Mesenchymal stem cell (in vitro differentiated cells and primary cell): ENCODE results near the gene SYNE2.
"Not testable (repeated sequence)": the region's sequence is repeated elsewhere in the genome, so short reads cannot be mapped to it uniquely, and the experiment has no call there.

Experiments used
- DNase-seq: peaks from one replicate; pipeline ENCODE4 v3.0.0-alpha.2; 2013
- H2AFZ ChIP-seq: one replicate; pipeline ENCODE4 v1.6.1; 2013; ENCODE audit warnings: low read depth, mild to moderate bottlenecking, control low read depth, inconsistent platforms, low read length, moderate library complexity
- H2AK5ac ChIP-seq: 2 replicates; pipeline ENCODE4 v1.6.1; 2013; ENCODE audit warnings: low read length, moderate library complexity, mild to moderate bottlenecking, inconsistent platforms; ENCODE audit not compliant: severe bottlenecking
- H2BK120ac ChIP-seq: one replicate; pipeline ENCODE4 v1.6.1; 2013; ENCODE audit warnings: low read depth, mild to moderate bottlenecking, inconsistent platforms, low read length, moderate library complexity
- H2BK12ac ChIP-seq, 2 experiments: one replicate each; pipeline ENCODE4 v1.6.1; 2013; ENCODE audit warnings: inconsistent platforms in 2 of 2, low read length in 2 of 2, mild to moderate bottlenecking in 2 of 2, moderate library complexity in 2 of 2, control low read depth in 1 of 2
- H2BK15ac ChIP-seq: one replicate; pipeline ENCODE4 v1.6.1; 2013; ENCODE audit warnings: mild to moderate bottlenecking, low read depth, inconsistent platforms; ENCODE audit not compliant: poor library complexity, severe bottlenecking
- H2BK5ac ChIP-seq: 2 replicates; pipeline ENCODE4 v1.6.1; 2013; ENCODE audit warnings: low read depth, mild to moderate bottlenecking, low read length, control low read depth, inconsistent platforms; ENCODE audit not compliant: poor library complexity, severe bottlenecking
- H3K14ac ChIP-seq, 2 experiments: one replicate each; pipeline ENCODE4 v1.6.1; 2013; ENCODE audit warnings: inconsistent platforms in 2 of 2, low read length in 2 of 2, control low read depth in 1 of 2, mild to moderate bottlenecking in 1 of 2, moderate library complexity in 1 of 2
- H3K18ac ChIP-seq, 2 experiments: one replicate each; pipeline ENCODE4 v1.6.1; 2013; ENCODE audit warnings: inconsistent platforms in 2 of 2, low read length in 2 of 2, control low read depth in 1 of 2, low read depth in 1 of 2, mild to moderate bottlenecking in 1 of 2
- H3K23ac ChIP-seq, 2 experiments: one replicate each; pipeline ENCODE4 v1.6.1; 2013; ENCODE audit warnings: inconsistent platforms in 2 of 2, low read length in 2 of 2, mild to moderate bottlenecking in 2 of 2, moderate library complexity in 2 of 2, control low read depth in 1 of 2
- H3K27ac ChIP-seq: 2 replicates; pipeline ENCODE4 v1.5.1; 2013; ENCODE audit warnings: mild to moderate bottlenecking, moderate library complexity, low read length, control low read depth, inconsistent platforms; ENCODE audit not compliant: poor library complexity, severe bottlenecking
- H3K27me3 ChIP-seq, 2 experiments: 2 replicates each; pipeline versions ENCODE4 v1.6.1 to v1.7.0; 2013; ENCODE audit warnings: low read length in 2 of 2, mild to moderate bottlenecking in 2 of 2, moderate library complexity in 2 of 2, control low read depth in 1 of 2, inconsistent platforms in 1 of 2; ENCODE audit not compliant: control insufficient read depth in 1 of 2, insufficient read depth in 1 of 2
- H3K36me3 ChIP-seq, 2 experiments: 2 replicates each; pipeline versions ENCODE4 v1.6.1 to v1.7.0; 2013; ENCODE audit warnings: low read length in 2 of 2, control low read depth in 1 of 2, inconsistent platforms in 1 of 2, low read depth in 1 of 2, mild to moderate bottlenecking in 1 of 2; ENCODE audit not compliant: insufficient read depth in 2 of 2, control insufficient read depth in 1 of 2
- H3K4ac ChIP-seq, 2 experiments: one replicate each; pipeline ENCODE4 v1.6.1; 2013; ENCODE audit warnings: inconsistent platforms in 2 of 2, low read length in 2 of 2, mild to moderate bottlenecking in 2 of 2, moderate library complexity in 2 of 2, control low read depth in 1 of 2, low read depth in 1 of 2
- H3K4me1 ChIP-seq: 2 replicates; pipeline ENCODE4 v1.6.1; 2013; ENCODE audit warnings: low read depth, low read length, control low read depth; ENCODE audit not compliant: control insufficient read depth, insufficient read depth
- H3K4me2 ChIP-seq: 2 replicates; pipeline ENCODE4 v1.6.1; 2013; ENCODE audit warnings: low read length, mild to moderate bottlenecking, inconsistent platforms; ENCODE audit not compliant: poor library complexity, severe bottlenecking
- H3K4me3 ChIP-seq, 2 experiments: 2 replicates each; pipeline versions ENCODE4 v1.5.1 to v1.7.0; 2013; ENCODE audit warnings: low read length in 2 of 2, mild to moderate bottlenecking in 2 of 2, control low read depth in 1 of 2, low read depth in 1 of 2; ENCODE audit not compliant: insufficient read depth in 1 of 2
- H3K79me1 ChIP-seq: replicated peaks from 2 replicates; pipeline ENCODE4 v1.6.1; 2013; ENCODE audit warnings: mild to moderate bottlenecking, control low read depth, low read length, inconsistent platforms; ENCODE audit not compliant: poor library complexity, severe bottlenecking
- H3K9ac ChIP-seq: 2 replicates; pipeline ENCODE4 v1.7.0; 2013; ENCODE audit warnings: mild to moderate bottlenecking, low read length, moderate library complexity
- H3K9me3 ChIP-seq: 2 replicates; pipeline ENCODE4 v1.7.0; 2013; ENCODE audit warnings: mild to moderate bottlenecking, low read length; ENCODE audit not compliant: control insufficient read depth
- H4K8ac ChIP-seq: one replicate; pipeline ENCODE4 v1.6.1; 2013; ENCODE audit warnings: inconsistent platforms, mild to moderate bottlenecking, low read length, moderate library complexity
- H4K91ac ChIP-seq: one replicate; pipeline ENCODE4 v1.6.1; 2013; ENCODE audit warnings: mild to moderate bottlenecking, low read length, inconsistent platforms
- WGBS: methylation state at CpG from one replicate; pipeline ENCODE4 v1.1.7; 2013; ENCODE audit warnings: mixed read lengths; 5-methylcytosine and 5-hydroxymethylcytosine counted together

The SYNE2 gene

GRCh38 chr14:64043296-64043695, 190.5 kb downstream of the SYNE2 start:
- H3K9me3 ChIP-seq, DNase-seq, H3K9ac ChIP-seq, H2BK120ac ChIP-seq, H4K91ac ChIP-seq, H3K4ac ChIP-seq, H2BK15ac ChIP-seq, H4K8ac ChIP-seq, H2AK5ac ChIP-seq, H3K18ac ChIP-seq, H2BK12ac ChIP-seq, H2AFZ ChIP-seq, H2BK5ac ChIP-seq, H3K27me3 ChIP-seq, H3K14ac ChIP-seq, H3K4me1 ChIP-seq, H3K4me2 ChIP-seq, H3K23ac ChIP-seq, H3K79me1 ChIP-seq, H3K4me3 ChIP-seq, H3K27ac ChIP-seq: not testable (repeated sequence)
- WGBS = 100% methylated on average over 6 of the region's 6 CpGs
- peaks cover 0 to 16% of the 10 kb centered on the region in 2 experiments for H3K36me3 ChIP-seq

- Histone ChIP-seq H3K4me2 (no peak overlapping the region), H4K91ac (no peak overlapping the region), H3K4me3 (no peak overlapping the region), H2AFZ (no peak overlapping the region), H2BK120ac (no peak overlapping the region), H3K9me3 (no peaks in the 10 kb centered on the region), H3K79me1 (no peaks in the 10 kb centered on the region), H3K27me3 (no peaks in the 10 kb centered on the region), H3K14ac (no peak overlapping the region), H4K8ac (no peak overlapping the region), H2BK15ac (no peak overlapping the region), H2BK12ac (no peak overlapping the region), H3K9ac (no peak overlapping the region), H3K27ac (no peak overlapping the region), H2AK5ac (no peak overlapping the region), H3K23ac (no peak overlapping the region), H3K4ac (no peak overlapping the region), H3K18ac (no peak overlapping the region), H2BK5ac (no peak overlapping the region), H3K36me3 (peaks cover 0 to 12% of the 10 kb centered on the region in 2 experiments), H3K4me1 (no peaks in the 10 kb centered on the region)
- 80% methylated on average over 2 of the region's 2 CpGs for WGBS
- DNase-seq = no peak
These were observed 192.3 kb downstream of the SYNE2 start for GRCh38 chr14:64045091-64045490.

- Histone ChIP-seq H3K14ac (no peak overlapping the region), H2AFZ (no peak overlapping the region), H3K27me3 (no peaks in the 10 kb centered on the region), H3K9me3 (no peaks in the 10 kb centered on the region), H3K9ac (no peak overlapping the region), H2BK12ac (no peak overlapping the region), H3K23ac (no peak overlapping the region), H3K18ac (no peak overlapping the region), H2BK15ac (no peak overlapping the region), H3K4me1 (no peaks in the 10 kb centered on the region), H3K27ac (no peak overlapping the region), H2BK5ac (no peak overlapping the region), H3K36me3 (peaks cover 0 to 5% of the 10 kb centered on the region in 2 experiments), H3K4ac (no peak overlapping the region), H3K4me2 (no peak overlapping the region), H2BK120ac (no peak overlapping the region), H2AK5ac (no peak overlapping the region), H4K91ac (no peak overlapping the region), H3K4me3 (no peak overlapping the region), H3K79me1 (no peaks in the 10 kb centered on the region), H4K8ac (no peak overlapping the region)
- no peak for DNase-seq
- 94% methylated on average over 2 of the region's 2 CpGs for WGBS
These were observed 197.0 kb downstream of the SYNE2 start for GRCh38 chr14:64049616-64050381.

GRCh38 chr14:64053694-64054669, 201.2 kb downstream of the SYNE2 start:
- H2BK120ac ChIP-seq = no peak overlapping the region
- H2BK5ac ChIP-seq = no peak overlapping the region
- no peak overlapping the region for H3K4me2 ChIP-seq
- H3K4ac ChIP-seq = no peak overlapping the region
- no peak overlapping the region for H2AFZ ChIP-seq
- H4K8ac ChIP-seq = no peak overlapping the region
- peak overlapping the region; percentile 15 for H3K9ac ChIP-seq
- H3K27me3 ChIP-seq = no peaks in the 10 kb centered on the region
- H3K14ac ChIP-seq = no peak overlapping the region
- no peak overlapping the region for H3K4me3 ChIP-seq
- no peak overlapping the region for H3K27ac ChIP-seq
- DNase-seq = peak; percentile 52
- H3K18ac ChIP-seq = no peak overlapping the region
- H3K79me1 ChIP-seq = peaks cover 2% of the 10 kb centered on the region
- no peaks in the 10 kb centered on the region for H3K36me3 ChIP-seq
- no peak overlapping the region for H2BK15ac ChIP-seq
- H3K23ac ChIP-seq = no peak overlapping the region
- H4K91ac ChIP-seq = no peak overlapping the region
- H3K9me3 ChIP-seq = no peaks in the 10 kb centered on the region
- H3K4me1 ChIP-seq = no peaks in the 10 kb centered on the region
- H2BK12ac ChIP-seq = no peak overlapping the region
- 83% methylated on average over 7 of the region's 10 CpGs for WGBS
- no peak overlapping the region for H2AK5ac ChIP-seq
